Heart right ventricle (tissue), 16 donors: ENCODE results near the gene GDF9. TPM values are rescaled to one million over a fixed set of nuclear protein-coding genes. Genes with fewer than 3 reads are reported as not detected.
A peak's percentile ranks its signal among the peaks of the same experiment; 100 is the strongest.

Source experiments
- ATAC-seq, 8 donors: fragments of 200-7000 bp; cut with Tn5 transposase; one replicate each; pipeline ENCODE4 v1.9.1; 2020; ENCODE audit warnings: mild to moderate bottlenecking in 8 of 8, moderate library complexity in 8 of 8, moderate number of reproducible peaks in 1 of 8
- DNase-seq, 2 donors: peaks; one replicate each; pipeline ENCODE4 v3.0.0-alpha.2; 2020
- H3K27ac ChIP-seq, 10 donors: fragments of 200-600 bp; sonication (generic) in 2 of 10; one replicate each; pipeline versions ENCODE4 v1.5.0 to v1.8.0; 2020 to 2022; ENCODE audit warnings: mild to moderate bottlenecking in 3 of 10
- H3K27me3 ChIP-seq, 7 donors: fragments of 200-600 bp; one replicate each; pipeline ENCODE4 v1.8.0; 2021 to 2022; ENCODE audit warnings: mild to moderate bottlenecking in 2 of 7
- H3K36me3 ChIP-seq, 9 donors: fragments of 200-600 bp; sonication (generic) in 1 of 9; one replicate each; pipeline versions ENCODE4 v1.5.0 to v1.8.0; 2020 to 2022; ENCODE audit warnings: mild to moderate bottlenecking in 2 of 9
- H3K4me1 ChIP-seq, 9 donors: fragments of 200-600 bp; sonication (generic) in 1 of 9; one replicate each; pipeline versions ENCODE4 v1.5.0 to v1.8.0; 2020 to 2022; ENCODE audit warnings: mild to moderate bottlenecking in 4 of 9
- H3K4me3 ChIP-seq, 10 donors: fragments of 200-600 bp; sonication (generic) in 2 of 10; one replicate each; pipeline versions ENCODE4 v1.5.0 to v1.8.0; 2020 to 2022; ENCODE audit warnings: mild to moderate bottlenecking in 7 of 10, moderate library complexity in 2 of 10
- H3K9me3 ChIP-seq, 11 donors: fragments of 200-600 bp in 10 of 11; sonication (generic) in 2 of 11; one replicate each; pipeline versions ENCODE4 v1.5.0 to v1.8.0; 2013 to 2022; ENCODE audit warnings: mild to moderate bottlenecking in 2 of 11, control low read depth in 1 of 11, moderate library complexity in 1 of 11
- WGBS, 2 donors: extraction: QIAGEN DNeasy Blood & Tissue Kit; methylation state at CpG; one replicate each; pipeline ENCODE4 v1.1.7; 2013; ENCODE audit warnings: inconsistent platforms in 1 of 2; 5-methylcytosine and 5-hydroxymethylcytosine counted together
- intact Hi-C, 10 donors: fragments of 100-400 bp; cut with DNase I; formaldehyde crosslinking; loops; one replicate each; pipeline versions ENCODE4 v1.11.1 to v1.14.2; 2022
- polyA plus RNA-seq, 2 donors: library from polyadenylated mRNA; stranded (reverse); fragments of 200-250 nt; gene quantifications; one replicate each; pipeline ENCODE4 v1.2.3, GENCODE V29; 2013
- total RNA-seq, 10 donors: library from RNA; stranded (reverse); fragmentation: NEBNext Ultra II Directional in 3 of 10; extraction: Animal tissue kit (Norgen Biotek cat#: 25700) in 3 of 10; gene quantifications; one replicate each; pipeline versions ENCODE4 v1.2.1 to v1.2.4, GENCODE V29; 2021 to 2023
- TF ChIP-seq, protein P1 (sequence below), 9 donors: fragments of 200-600 bp; sonication (generic) in 2 of 9; IDR thresholded peaks; one replicate each; pipeline versions ENCODE4 v1.5.0 to v1.8.0; 2021 to 2022; ENCODE audit warnings: antibody characterized with exemption in 9 of 9, mild to moderate bottlenecking in 5 of 9, moderate library complexity in 1 of 9
- donor health status: Arrhythmogenic right ventricular cardiomyopathy.
- donor health status: ischemic (EF 13 %, LVEDD 7.1; RV severe dilation, severe dysfunction).
- donor health status: healthy with polysubstance abuse.
- donor health status: DM: no; HTN: yes; CAD: no.
- donor health status: DM: no; HTN: no; CAD: no.
- donor health status: ischemic (EF 25% LVEDD 6.9; RV normal size, moderate dysfunction).
- donor health status: ischemic (EF 25% LVEDD 5.7; RV mildly dilated, moderate dysfunction).
- donor health status: healthy.
- donor health status: DM: yes; HTN: yes; CAD: no.
- donor health status: Ischemic cardiomyopathy.
- donor health status: ischemic (EF 35%, LVEDD 5.7; RV mildly dilated, moderate dysfunction).
- donor health status: nonischemic (EF 11% LVEDD 7.7; RV severe dilation, severe dysfunction).
- donor health status: DM: yes; HTN: yes; CAD: no.
- donor health status: PGD.
- donor health status: ischemic (EF 29% LVEDD 5.4; RV normal size, mild dysfunction).
- donor health status: nonischemic (EF 23%, LVEDD 6.1; RV moderate dilation, normal function).

The GDF9 gene
- total and polyA plus RNA-seq, 12 donors = 0.10 to 0.82 (median 0.32) TPM; not detected in 1

GRCh38 chr5:132853323-132853722 lies 12.9 kb downstream of the GDF9 start:
- Histone ChIP-seq H3K4me1 (peaks cover 0 to 16% (median 0%) of the 10 kb centered on the region in 9 donors), H3K27ac (peak overlapping the region in 1 of 10 donors; percentile 38), H3K27me3 (no peaks in the 10 kb centered on the region), H3K4me3 (no peak overlapping the region), H3K36me3 (no peaks in the 10 kb centered on the region), H3K9me3 (no peaks in the 10 kb centered on the region)
- ATAC-seq (no peak), DNase-seq (no peak)
- WGBS, 2 donors = 95 to 96% methylated on average over 3 of the region's 3 CpGs
- TF ChIP-seq, protein P1, sequence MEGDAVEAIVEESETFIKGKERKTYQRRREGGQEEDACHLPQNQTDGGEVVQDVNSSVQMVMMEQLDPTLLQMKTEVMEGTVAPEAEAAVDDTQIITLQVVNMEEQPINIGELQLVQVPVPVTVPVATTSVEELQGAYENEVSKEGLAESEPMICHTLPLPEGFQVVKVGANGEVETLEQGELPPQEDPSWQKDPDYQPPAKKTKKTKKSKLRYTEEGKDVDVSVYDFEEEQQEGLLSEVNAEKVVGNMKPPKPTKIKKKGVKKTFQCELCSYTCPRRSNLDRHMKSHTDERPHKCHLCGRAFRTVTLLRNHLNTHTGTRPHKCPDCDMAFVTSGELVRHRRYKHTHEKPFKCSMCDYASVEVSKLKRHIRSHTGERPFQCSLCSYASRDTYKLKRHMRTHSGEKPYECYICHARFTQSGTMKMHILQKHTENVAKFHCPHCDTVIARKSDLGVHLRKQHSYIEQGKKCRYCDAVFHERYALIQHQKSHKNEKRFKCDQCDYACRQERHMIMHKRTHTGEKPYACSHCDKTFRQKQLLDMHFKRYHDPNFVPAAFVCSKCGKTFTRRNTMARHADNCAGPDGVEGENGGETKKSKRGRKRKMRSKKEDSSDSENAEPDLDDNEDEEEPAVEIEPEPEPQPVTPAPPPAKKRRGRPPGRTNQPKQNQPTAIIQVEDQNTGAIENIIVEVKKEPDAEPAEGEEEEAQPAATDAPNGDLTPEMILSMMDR (IDR thresholded peaks at IDR 0.05) = no peak
- intact Hi-C loops = no loop called here

DNA sequence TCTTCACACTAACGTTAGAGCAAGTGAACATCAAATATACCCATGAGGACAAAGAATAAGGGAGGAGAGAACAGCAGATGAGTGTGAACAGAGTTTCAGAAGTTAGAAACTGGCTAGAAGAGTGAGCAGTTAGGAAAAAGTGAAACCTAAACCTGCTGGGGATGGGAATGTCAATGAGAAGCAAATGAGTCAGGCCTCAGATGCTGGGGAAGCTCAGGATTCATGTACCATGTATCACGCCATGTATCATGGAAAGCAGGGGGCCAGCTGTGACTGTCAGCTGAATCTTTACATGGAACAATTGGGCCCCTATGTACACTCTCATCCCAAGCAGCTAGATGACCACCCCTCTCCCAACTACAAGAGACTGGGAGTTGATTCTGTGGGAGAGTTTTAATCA lies 16.2 kb downstream of the GDF9 start:
- no peak overlapping the region for H3K4me3 ChIP-seq
- H3K36me3 ChIP-seq = no peaks in the 10 kb centered on the region
- peaks cover 0 to 16% (median 0%) of the 10 kb centered on the region in 9 donors for H3K4me1 ChIP-seq
- intact Hi-C loops = no loop called here
- WGBS, 2 donors = 76 to 82% methylated on average over 2 of the region's 2 CpGs
- no peak overlapping the region for H3K27ac ChIP-seq
- H3K9me3 ChIP-seq = no peaks in the 10 kb centered on the region
- TF ChIP-seq, protein P1 (IDR thresholded peaks at IDR 0.05) = no peak
- DNase-seq (no peak), ATAC-seq (no peak)
- H3K27me3 ChIP-seq = no peaks in the 10 kb centered on the region

GRCh38 chr5:132849347-132849746 lies 16.9 kb downstream of the GDF9 start:
- no peaks in the 10 kb centered on the region for H3K9me3 ChIP-seq
- TF ChIP-seq, protein P1 (IDR thresholded peaks at IDR 0.05) = no peak
- intact Hi-C loops = no loop called here
- DNase-seq (no peak), ATAC-seq (no peak)
- peaks cover 0 to 12% (median 0%) of the 10 kb centered on the region in 9 donors for H3K4me1 ChIP-seq
- no peak overlapping the region for H3K27ac ChIP-seq
- WGBS, 2 donors = 60 to 77% methylated on average over 1 of the region's 1 CpG
- no peaks in the 10 kb centered on the region for H3K36me3 ChIP-seq
- no peak overlapping the region for H3K4me3 ChIP-seq
- no peaks in the 10 kb centered on the region for H3K27me3 ChIP-seq

DNA sequence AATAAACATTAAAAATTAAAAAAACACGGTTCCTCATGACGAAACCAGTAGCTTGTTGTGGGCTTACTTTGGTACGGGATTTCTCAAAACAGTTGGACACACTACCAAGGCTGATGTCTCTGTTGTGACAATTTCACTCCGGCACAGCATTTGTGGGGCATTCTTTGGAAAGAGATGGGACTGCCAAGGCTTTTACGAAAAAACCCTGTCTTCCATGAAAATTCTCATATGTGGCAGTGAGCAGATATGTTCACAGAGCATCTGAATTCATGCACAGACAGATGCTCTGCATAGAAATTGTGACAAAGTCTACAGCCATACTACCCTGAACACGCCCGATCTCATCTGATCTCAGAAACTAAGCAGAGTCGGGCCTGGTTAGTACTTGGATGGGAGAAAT lies 18.0 kb downstream of the GDF9 start:
- 93 to 96% methylated on average over 8 of the region's 8 CpGs for WGBS, 2 donors
- Histone ChIP-seq H3K9me3 (no peaks in the 10 kb centered on the region), H3K27me3 (no peaks in the 10 kb centered on the region), H3K36me3 (no peaks in the 10 kb centered on the region), H3K4me3 (no peak overlapping the region), H3K4me1 (peaks cover 0 to 2% (median 0%) of the 10 kb centered on the region in 9 donors), H3K27ac (no peak overlapping the region)
- DNase-seq (no peak), ATAC-seq (no peak)
- TF ChIP-seq, protein P1 (IDR thresholded peaks at IDR 0.05) = no peak
- intact Hi-C loops = no loop called here
